H1 (cell line): ENCODE data around the gene STK11. TPM values are rescaled to one million over a fixed set of nuclear protein-coding genes. Genes with fewer than 3 reads are reported as not detected.

Source experiments
- CTCF ChIA-PET: fragments of 300-600 bp; sonication (Branson Sonifier 250); formaldehyde crosslinking; loops from one replicate; lab custom pipeline; 2021; ENCODE audit not compliant: partially characterized antibody; lab: Charles Lee
- POLR2A ChIA-PET: fragments of 300-600 bp; sonication (Branson Sonifier 250); formaldehyde crosslinking; loops from one replicate; lab custom pipeline; 2021; ENCODE audit warnings: inconsistent platforms; ENCODE audit not compliant: partially characterized antibody; lab: Charles Lee
- DNase-seq, 2 experiments: peaks; one replicate each; pipeline versions ENCODE4 v3.0.0 to v3.0.0-alpha.2; 2010 to 2022; ENCODE audit warnings: low spot score in 2 of 2, low read depth in 1 of 2, mixed read lengths in 1 of 2
- FAIRE-seq: peaks from 2 replicates; lab custom pipeline; 2011; peaks lifted over from hg19 to GRCh38; lab: Jason Lieb, UNC
- H2AFZ ChIP-seq: 2 replicates; pipeline ENCODE4 v1.8.1; 2012; ENCODE audit warnings: low read length, inconsistent platforms
- H2AK5ac ChIP-seq: 2 replicates; pipeline ENCODE4 v1.6.1; 2013; ENCODE audit warnings: low read depth, low read length
- H2BK120ac ChIP-seq: replicated peaks from 2 replicates; pipeline ENCODE3; 2013; ENCODE audit warnings: low read depth, low read length, inconsistent platforms
- H2BK12ac ChIP-seq: 2 replicates; pipeline ENCODE4 v1.6.1; 2013; ENCODE audit warnings: low read depth, low read length
- H2BK15ac ChIP-seq: 2 replicates; pipeline ENCODE4 v1.6.1; 2013; ENCODE audit warnings: low read length
- H2BK20ac ChIP-seq: 2 replicates; pipeline ENCODE4 v1.6.1; 2013; ENCODE audit warnings: low read length
- H2BK5ac ChIP-seq: 2 replicates; pipeline ENCODE4 v1.6.1; 2013; ENCODE audit warnings: low read depth, low read length
- H3K14ac ChIP-seq: 2 replicates; pipeline ENCODE4 v1.6.1; 2013; ENCODE audit warnings: inconsistent platforms; ENCODE audit not compliant: insufficient read length
- H3K18ac ChIP-seq: 2 replicates; pipeline ENCODE4 v1.6.1; 2013; ENCODE audit warnings: low read length; ENCODE audit errors: extremely low read depth
- H3K23ac ChIP-seq: 2 replicates; pipeline ENCODE4 v1.6.1; 2013; ENCODE audit warnings: inconsistent platforms; ENCODE audit not compliant: insufficient read length
- H3K23me2 ChIP-seq: 2 replicates; pipeline ENCODE4 v1.6.1; 2013; ENCODE audit warnings: low read depth, low read length
- H3K27ac ChIP-seq: 2 replicates; pipeline ENCODE4 v1.6.1; 2011; ENCODE audit warnings: low read depth, low read length, inconsistent platforms
- H3K27me3 ChIP-seq, 4 experiments: replicated peaks in 1 of 4; 1 replicate in 1 of 4; 2 replicates in 3 of 4; pipeline versions ENCODE4 v1.6.1 to v1.8.1; 2011 to 2013; ENCODE audit warnings: low read length in 3 of 4, mild to moderate bottlenecking in 3 of 4, inconsistent platforms in 2 of 4, mixed read lengths in 2 of 4, moderate library complexity in 1 of 4; ENCODE audit not compliant: control insufficient read depth in 3 of 4, insufficient read depth in 3 of 4; ENCODE audit errors: extremely low read depth in 1 of 4
- H3K36me3 ChIP-seq, 4 experiments: 2 replicates each; pipeline versions ENCODE4 v1.6.1 to v1.8.1; 2011 to 2013; ENCODE audit warnings: mild to moderate bottlenecking in 4 of 4, low read length in 3 of 4, moderate library complexity in 2 of 4, control low read depth in 1 of 4, inconsistent platforms in 1 of 4; ENCODE audit not compliant: insufficient read depth in 4 of 4, control insufficient read depth in 2 of 4
- H3K4ac ChIP-seq: replicated peaks from 2 replicates; pipeline ENCODE3; 2013; ENCODE audit warnings: low read length, low read depth, mixed read lengths, inconsistent platforms; ENCODE audit not compliant: insufficient read length
- H3K4me1 ChIP-seq, 4 experiments: replicated peaks in 1 of 4; 1 replicate in 1 of 4; 2 replicates in 3 of 4; pipeline versions ENCODE4 v1.6.1 to v1.8.1; 2011 to 2013; ENCODE audit warnings: low read length in 3 of 4, inconsistent platforms in 2 of 4, mixed read lengths in 1 of 4; ENCODE audit not compliant: insufficient read depth in 4 of 4, control insufficient read depth in 3 of 4
- H3K4me2 ChIP-seq, 2 experiments: 2 replicates each; pipeline versions ENCODE4 v1.6.1 to v1.8.1; 2011 to 2013; ENCODE audit warnings: low read depth in 2 of 2, low read length in 2 of 2, control low read depth in 1 of 2, inconsistent platforms in 1 of 2, mild to moderate bottlenecking in 1 of 2; ENCODE audit not compliant: insufficient read depth in 1 of 2
- H3K4me3 ChIP-seq, 4 experiments: fragments of 200-600, 300-600 bp in 1 of 4; sonication (generic), shearing (Covaris generic), sonication (Bioruptor Twin) in 1 of 4; 2 replicates each; pipeline versions ENCODE4 v1.5.1 to v1.8.1; 2011 to 2016; ENCODE audit warnings: low read length in 4 of 4, low read depth in 3 of 4, control low read depth in 2 of 4, inconsistent platforms in 2 of 4, mild to moderate bottlenecking in 2 of 4, mixed read lengths in 1 of 4, moderate library complexity in 1 of 4; ENCODE audit not compliant: insufficient read depth in 2 of 4; ENCODE audit errors: extremely low read depth in 1 of 4
- H3K56ac ChIP-seq: replicated peaks from 2 replicates; pipeline ENCODE3; 2013; ENCODE audit warnings: low read depth, mild to moderate bottlenecking, mixed read lengths, low read length, inconsistent platforms; ENCODE audit not compliant: insufficient read length
- H3K79me1 ChIP-seq: 2 replicates; pipeline ENCODE4 v1.6.1; 2013; ENCODE audit warnings: low read depth, low read length, control low read depth
- H3K79me2 ChIP-seq, 2 experiments: 2 replicates each; pipeline versions ENCODE4 v1.6.1 to v1.8.1; 2012 to 2013; ENCODE audit warnings: low read length in 2 of 2, mild to moderate bottlenecking in 2 of 2, inconsistent platforms in 1 of 2; ENCODE audit not compliant: insufficient read depth in 2 of 2, control insufficient read depth in 1 of 2
- H3K9ac ChIP-seq, 4 experiments: replicated peaks in 1 of 4; 1 replicate in 1 of 4; 2 replicates in 3 of 4; pipeline versions ENCODE4 v1.6.1 to v1.8.1; 2011 to 2013; ENCODE audit warnings: low read depth in 3 of 4, low read length in 3 of 4, control low read depth in 2 of 4, mild to moderate bottlenecking in 2 of 4, moderate library complexity in 2 of 4, inconsistent platforms in 1 of 4; ENCODE audit errors: extremely low read depth in 1 of 4
- H3K9me3 ChIP-seq, 2 experiments: 2 replicates each; pipeline versions ENCODE4 v1.6.1 to v1.8.1; 2012 to 2013; ENCODE audit warnings: mild to moderate bottlenecking in 2 of 2, moderate library complexity in 2 of 2, control low read depth in 1 of 2, inconsistent platforms in 1 of 2, low read depth in 1 of 2, low read length in 1 of 2, mixed read lengths in 1 of 2; ENCODE audit not compliant: insufficient read depth in 2 of 2
- H4K20me1 ChIP-seq, 2 experiments: replicated peaks in 1 of 2; 2 replicates each; pipeline versions ENCODE3 to v1.8.1; 2011 to 2013; ENCODE audit warnings: inconsistent platforms in 2 of 2, low read length in 2 of 2, mild to moderate bottlenecking in 1 of 2; ENCODE audit not compliant: insufficient read depth in 2 of 2, control insufficient read depth in 1 of 2
- H4K5ac ChIP-seq: 2 replicates; pipeline ENCODE4 v1.6.1; 2013; ENCODE audit warnings: low read length, low read depth, mixed read lengths, inconsistent platforms; ENCODE audit not compliant: insufficient read length
- H4K8ac ChIP-seq: 2 replicates; pipeline ENCODE4 v1.8.0; 2013; ENCODE audit warnings: mild to moderate bottlenecking, moderate library complexity, low read length, inconsistent platforms; ENCODE audit not compliant: insufficient read depth; ENCODE audit errors: extremely low read depth
- H4K91ac ChIP-seq: replicated peaks from 2 replicates; pipeline ENCODE3; 2013; ENCODE audit warnings: low read length, mixed read lengths, inconsistent platforms; ENCODE audit not compliant: insufficient read length
- NANOG ChIP-seq: IDR thresholded peaks from 2 replicates; pipeline ENCODE4 v1.6.1; 2011; ENCODE audit warnings: low read length, low read depth, mild to moderate bottlenecking, inconsistent platforms; ENCODE audit not compliant: insufficient read depth, poor library complexity, severe bottlenecking
- POLR2A ChIP-seq, 2 experiments: IDR thresholded peaks; 1 replicate in 1 of 2; 2 replicates in 1 of 2; pipeline ENCODE4 v1.6.1; 2011; ENCODE audit warnings: low read depth in 2 of 2, low read length in 2 of 2, mild to moderate bottlenecking in 2 of 2; ENCODE audit errors: control extremely low read depth in 1 of 2
- WGBS, 2 experiments: shearing (Covaris generic) in 1 of 2; methylation state at CpG; one replicate each; pipeline versions ENCODE4 v1.1.6 to v1.1.7; 2013 to 2015; ENCODE audit warnings: low lambda C conversion rate in 2 of 2, mixed read lengths in 2 of 2, inconsistent platforms in 1 of 2, low coverage in 1 of 2, missing lambda C conversion rate in 1 of 2; ENCODE audit not compliant: insufficient replicate concordance in 2 of 2, insufficient coverage in 1 of 2, insufficient read length in 1 of 2; ENCODE audit errors: extremely low coverage in 1 of 2, missing lambda C conversion rate in 1 of 2; 5-methylcytosine and 5-hydroxymethylcytosine counted together
- polyA plus RNA-seq, 7 experiments: library from polyadenylated mRNA; depleted of rRNA in 3 of 7; stranded (reverse) in 5 of 7; unstranded in 2 of 7; fragments of >200 nt in 5 of 7; fragments of 200-250 nt in 2 of 7; gene quantifications; 1 replicate in 5 of 7; 2 replicates in 1 of 7; 4 replicates in 1 of 7; pipeline versions ENCODE4 v1.2.1 to v1.2.3, GENCODE V29; 2011 to 2013; ENCODE audit warnings: missing spikeins in 2 of 7, mixed read lengths in 2 of 7
- total RNA-seq: library from RNA; stranded (reverse); fragmentation: NEBNext Ultra II Directional; extraction: Animal tissue kit (Norgen Biotek cat#: 25700); gene quantifications from 2 replicates; pipeline ENCODE4 v1.2.1, GENCODE V29; 2021

The STK11 gene
- total and polyA plus RNA-seq, 2 of the 8 experiments (the other 6 are each of a cell fraction or from before 2014, with no cell fraction given) = 45.3 to 70.7 TPM

- peaks cover 5 to 38% of the 10 kb centered on the region in 2 experiments for H3K79me2 ChIP-seq
- peaks cover 33 to 46% (median 41%) of the 10 kb centered on the region in 4 experiments for H3K36me3 ChIP-seq
- no peak overlapping the region for H4K5ac ChIP-seq
- TF ChIP-seq NANOG = no peak
- peak in 1 of 2 experiments; percentile 67; a peak in 2 of 3 replicates for TF ChIP-seq POLR2A (IDR thresholded peaks at IDR 0.05; ENCODE audit: control extremely low read depth in 1 of 2, low read depth in 2 of 2, low read length in 2 of 2)
- peak overlapping the region; percentile 7; the same call in 1 of the 2 replicates for H4K8ac ChIP-seq
- no peak overlapping the region for H2BK15ac ChIP-seq
- H3K23me2 ChIP-seq = peaks cover 21% of the 10 kb centered on the region; the same call in 1 of the 2 replicates
- H2BK5ac ChIP-seq = no peak overlapping the region
- no peak overlapping the region for H3K27ac ChIP-seq
- no peak overlapping the region for H3K9ac ChIP-seq
- peaks cover 7 to 25% of the 10 kb centered on the region in 2 experiments for H4K20me1 ChIP-seq
- no peak overlapping the region for H2AK5ac ChIP-seq
- H3K14ac ChIP-seq = no peak overlapping the region
- FAIRE-seq = no peak
- no peaks in the 10 kb centered on the region for H3K9me3 ChIP-seq
- H2BK12ac ChIP-seq = no peak overlapping the region
- no peak overlapping the region for H3K4me3 ChIP-seq
- H3K79me1 ChIP-seq = peaks cover 22% of the 10 kb centered on the region
- H3K4me1 ChIP-seq = peaks cover 4 to 45% (median 33%) of the 10 kb centered on the region in 4 experiments
- H3K4me2 ChIP-seq = peak overlapping the region in 1 of 2 experiments; percentile 18; a peak in 2 of 4 replicates
- WGBS, 2 experiments = 93% methylated on average over 37 of the region's 37 CpGs; no CpG with 5 or more reads in 1 of the 2 experiments
- no peak overlapping the region for H2AFZ ChIP-seq
- no peak overlapping the region for H3K56ac ChIP-seq
- peaks cover 0 to 10% (median 5%) of the 10 kb centered on the region in 4 experiments; a peak in 4 of 7 replicates for H3K27me3 ChIP-seq
- no peak for DNase-seq
- no peak overlapping the region for H3K23ac ChIP-seq
- H3K18ac ChIP-seq = no peak overlapping the region
- H4K91ac ChIP-seq = no peak overlapping the region
- H2BK20ac ChIP-seq = no peak overlapping the region
- ChIA-PET POLR2A (interaction anchor here (0.8 to 11.4 kb wide), 21 partner anchors 8 to 186 kb away, joined by 3 to 331 read pairs (median 3); partner anchors contain the start of genes CBARP, CIRBP and GPX4), CTCF (interaction anchor here (0.6 to 3.1 kb wide), 3 partner anchors 10 to 147 kb away, joined by 3 to 29 read pairs (median 3); no protein-coding TSS in a partner anchor)
- H3K4ac ChIP-seq = no peak overlapping the region
- no peak overlapping the region for H2BK120ac ChIP-seq
These were observed 66.2 kb downstream of the STK11 start for GRCh38 chr19:1271528-1272422.
